Ovary (tissue), 9 donors: ENCODE measurements around the gene ZNF343. TPM values are rescaled to one million over a fixed set of nuclear protein-coding genes. Genes with fewer than 3 reads are reported as not detected.

Experiments used
- DNase-seq, 5 donors: peaks; one replicate each; pipeline ENCODE4 v3.0.0-alpha.2; 2019 to 2020
- H3K27ac ChIP-seq, 2 donors: fragments of 200-600 bp; one replicate each; pipeline versions ENCODE4 v1.5.1 to v1.8.0; 2019 to 2022
- H3K27me3 ChIP-seq: fragments of 200-600 bp; one replicate; pipeline ENCODE4 v1.8.0; 2022
- H3K36me3 ChIP-seq: fragments of 200-600 bp; sonication (generic); one replicate; pipeline ENCODE4 v1.5.1; 2019
- H3K4me1 ChIP-seq: one replicate; pipeline ENCODE4 v1.8.1; 2013; ENCODE audit warnings: mild to moderate bottlenecking, moderate library complexity; ENCODE audit not compliant: insufficient read depth
- H3K4me3 ChIP-seq: fragments of 200-600 bp; sonication (generic); one replicate; pipeline ENCODE4 v1.5.1; 2017
- H3K9me3 ChIP-seq, 2 donors: fragments of 200-600 bp in 1 of 2; sonication (generic) in 1 of 2; one replicate each; pipeline versions ENCODE4 v1.5.1 to v1.8.1; 2013 to 2019; ENCODE audit warnings: mild to moderate bottlenecking in 1 of 2, moderate library complexity in 1 of 2
- CTCF ChIP-seq, 3 donors: fragments of 450-650 bp in 2 of 3; fragments of 200-600 bp in 1 of 3; IDR thresholded peaks; one replicate each; pipeline versions ENCODE4 v1.5.1 to v1.8.0; 2016 to 2022; ENCODE audit warnings: antibody characterized with exemption in 3 of 3, mild to moderate bottlenecking in 1 of 3
- EP300 ChIP-seq: sonication (generic); formaldehyde crosslinking; IDR thresholded peaks from one replicate; pipeline ENCODE4 v1.6.1; 2017; ENCODE audit warnings: antibody characterized with exemption
- POLR2A ChIP-seq: fragments of 450-650 bp; IDR thresholded peaks from one replicate; pipeline ENCODE4 v1.6.1; 2017; ENCODE audit warnings: antibody characterized with exemption, mild to moderate bottlenecking, moderate library complexity
- WGBS, 3 donors: extraction: QIAGEN DNeasy Blood & Tissue Kit in 1 of 3; methylation state at CpG; one replicate each; pipeline versions ENCODE4 v1.1.5 to v1.1.7; 2013 to 2017; 5-methylcytosine and 5-hydroxymethylcytosine counted together
- intact Hi-C, 4 donors: fragments of 100-400 bp; cut with DNase I; formaldehyde crosslinking; loops; one replicate each; pipeline versions ENCODE4 v1.11.0 to v1.15.1; 2022 to 2023
- polyA plus RNA-seq, 2 donors: library from polyadenylated mRNA; stranded (reverse); fragments of 200-250 nt in 1 of 2; fragments of 350-450 nt in 1 of 2; fragmentation: Illumina TruSeq in 1 of 2; extraction: RNeasy Lipid Tissue Mini Kit (QIAGEN cat#74804) in 1 of 2; gene quantifications; one replicate each; pipeline ENCODE4 v1.2.3, GENCODE V29; 2013 to 2014
- total RNA-seq, 7 donors: library from RNA; depleted of rRNA in 2 of 7; stranded (reverse); fragments of >200 nt in 2 of 7; fragmentation: NEBNext Ultra II Directional in 3 of 7; extraction: Animal tissue kit (Norgen Biotek cat#: 25700) in 3 of 7; gene quantifications; one replicate each; pipeline versions ENCODE4 v1.1.0 to v1.2.4, GENCODE V29; 2016 to 2023
- donor health status: DM: no; HTN: no; CAD: no; lungs with moderate emphysema.
- donor health status: DM: no; HTN: no; CAD: no.
- donor health status: Bipolar disorder and iron deficiency.
- donor health status: DM: yes; HTN: yes; CAD: no.
- donor health status: DM: no; HTN: no; CAD: no.
- donor health status: DM: yes; HTN: yes; CAD: no.

The ZNF343 gene
- total and polyA plus RNA-seq, 9 donors: 5.2 to 16.5 (median 12.3) TPM

GRCh38 chr20:2485080-2485479, 23.6 kb downstream of the ZNF343 start:
- DNase-seq: no peak
- no peaks in the 10 kb centered on the region for H3K36me3 ChIP-seq
- H3K4me1 ChIP-seq: no peaks in the 10 kb centered on the region
- H3K4me3 ChIP-seq: no peak overlapping the region
- TF ChIP-seq CTCF (IDR thresholded peaks at IDR 0.05) (no peak), EP300 (no peak), POLR2A (no peak)
- no peak overlapping the region for H3K27ac ChIP-seq
- WGBS, 3 donors: 91 to 94% (median 91%) methylated on average over 2 of the region's 2 CpGs
- intact Hi-C loops: no loop called here
- no peaks in the 10 kb centered on the region for H3K27me3 ChIP-seq
- no peaks in the 10 kb centered on the region for H3K9me3 ChIP-seq

GRCh38 chr20:2483504-2483903, 25.2 kb downstream of the ZNF343 start:
- DNase-seq: no peak
- WGBS, 3 donors: 93 to 97% (median 96%) methylated on average over 12 of the region's 12 CpGs
- TF ChIP-seq EP300 (no peak), CTCF (IDR thresholded peaks at IDR 0.05) (no peak), POLR2A (no peak)

GRCh38 chr20:2480381-2480780, 28.3 kb downstream of the ZNF343 start:
- Histone ChIP-seq H3K4me3 (no peak overlapping the region), H3K27me3 (no peaks in the 10 kb centered on the region), H3K9me3 (no peaks in the 10 kb centered on the region), H3K4me1 (no peaks in the 10 kb centered on the region), H3K36me3 (no peaks in the 10 kb centered on the region), H3K27ac (no peak overlapping the region)
- intact Hi-C loops: no loop called here
- DNase-seq: no peak
- WGBS, 3 donors: 90 to 98% (median 96%) methylated on average over 2 of the region's 2 CpGs
- TF ChIP-seq EP300 (no peak), POLR2A (no peak), CTCF (IDR thresholded peaks at IDR 0.05) (no peak)

More at GRCh38 chr20:2483504-2483903, 25.2 kb downstream of the ZNF343 start:
- no peaks in the 10 kb centered on the region for H3K4me1 ChIP-seq
- no peaks in the 10 kb centered on the region for H3K36me3 ChIP-seq
- intact Hi-C loops: no loop called here
- no peak overlapping the region for H3K4me3 ChIP-seq
- H3K27me3 ChIP-seq: no peaks in the 10 kb centered on the region
- no peak overlapping the region for H3K27ac ChIP-seq
- no peaks in the 10 kb centered on the region for H3K9me3 ChIP-seq

- DNase-seq: no peak
- 85 to 93% (median 88%) methylated on average over 5 of the region's 5 CpGs for WGBS, 3 donors
- Histone ChIP-seq H3K27me3 (no peaks in the 10 kb centered on the region), H3K27ac (no peak overlapping the region), H3K4me3 (no peak overlapping the region), H3K9me3 (no peaks in the 10 kb centered on the region), H3K4me1 (no peaks in the 10 kb centered on the region), H3K36me3 (no peaks in the 10 kb centered on the region)
- intact Hi-C loops: no loop called here
- TF ChIP-seq POLR2A (no peak), EP300 (no peak), CTCF (IDR thresholded peaks at IDR 0.05) (no peak)
These were observed 31.7 kb downstream of the ZNF343 start for GRCh38 chr20:2476742-2477615.
